Prostate gland (tissue), 2 donors: ENCODE measurements around the gene IQGAP3. TPM values are rescaled to one million over a fixed set of nuclear protein-coding genes. Genes with fewer than 3 reads are reported as not detected.

Source experiments
- DNase-seq: peaks from one replicate; pipeline ENCODE4 v3.0.0-alpha.2; 2019; ENCODE audit warnings: low spot score
- H3K27ac ChIP-seq, 2 donors: fragments of 200-600 bp; sonication (generic); 2 replicates each; pipeline ENCODE4 v1.5.1; 2017 to 2019
- H3K27me3 ChIP-seq: fragments of 200-600 bp; sonication (generic); replicated peaks from 2 replicates; pipeline ENCODE4 v1.5.1; 2019; ENCODE audit not compliant: insufficient read depth
- H3K36me3 ChIP-seq, 2 donors: fragments of 200-600 bp; sonication (generic); 1 replicate in 1 of 2; 2 replicates in 1 of 2; pipeline versions ENCODE4 v1.5.1 to v1.8.1; 2017 to 2019
- H3K4me1 ChIP-seq: fragments of 200-600 bp; sonication (generic); replicated peaks from 2 replicates; pipeline ENCODE4 v1.5.1; 2019
- H3K4me3 ChIP-seq, 2 donors: fragments of 200-600 bp; sonication (generic); 2 replicates each; pipeline ENCODE4 v1.5.1; 2017 to 2019
- H3K9me3 ChIP-seq: fragments of 200-600 bp; sonication (generic); 2 replicates; pipeline ENCODE4 v1.5.1; 2017
- POLR2A ChIP-seq: fragments of 450-650 bp; IDR thresholded peaks from one replicate; pipeline ENCODE4 v1.6.1; 2016; ENCODE audit warnings: antibody characterized with exemption, mild to moderate bottlenecking
- POLR2AphosphoS5 ChIP-seq: sonication (generic); formaldehyde crosslinking; IDR thresholded peaks from one replicate; pipeline ENCODE4 v1.6.1; 2017; ENCODE audit warnings: antibody characterized with exemption
- WGBS: methylation state at CpG from one replicate; pipeline ENCODE4 v1.1.5; 2018; 5-methylcytosine and 5-hydroxymethylcytosine counted together
- intact Hi-C: fragments of 100-400 bp; cut with DNase I; formaldehyde crosslinking; loops from one replicate; pipeline ENCODE4 v1.14.2; 2022
- total RNA-seq, 2 donors: library from RNA; depleted of rRNA; stranded (reverse); fragments of >200 nt; gene quantifications; one replicate each; pipeline ENCODE4 v1.1.0, GENCODE V29; 2016
- TF ChIP-seq, protein P1 (sequence below), 4 experiments: fragments of 200-600 bp in 2 of 4; fragments of 450-650 bp in 2 of 4; sonication (generic) in 2 of 4; IDR thresholded peaks; 1 replicate in 3 of 4; 2 replicates in 1 of 4; pipeline ENCODE4 v1.5.1; 2016 to 2019; ENCODE audit warnings: antibody characterized with exemption in 4 of 4, mild to moderate bottlenecking in 2 of 4, moderate library complexity in 2 of 4

IQGAP3 gene
- total RNA-seq, 2 donors from 2014 or later = 1.5 to 3.0 TPM

DNA sequence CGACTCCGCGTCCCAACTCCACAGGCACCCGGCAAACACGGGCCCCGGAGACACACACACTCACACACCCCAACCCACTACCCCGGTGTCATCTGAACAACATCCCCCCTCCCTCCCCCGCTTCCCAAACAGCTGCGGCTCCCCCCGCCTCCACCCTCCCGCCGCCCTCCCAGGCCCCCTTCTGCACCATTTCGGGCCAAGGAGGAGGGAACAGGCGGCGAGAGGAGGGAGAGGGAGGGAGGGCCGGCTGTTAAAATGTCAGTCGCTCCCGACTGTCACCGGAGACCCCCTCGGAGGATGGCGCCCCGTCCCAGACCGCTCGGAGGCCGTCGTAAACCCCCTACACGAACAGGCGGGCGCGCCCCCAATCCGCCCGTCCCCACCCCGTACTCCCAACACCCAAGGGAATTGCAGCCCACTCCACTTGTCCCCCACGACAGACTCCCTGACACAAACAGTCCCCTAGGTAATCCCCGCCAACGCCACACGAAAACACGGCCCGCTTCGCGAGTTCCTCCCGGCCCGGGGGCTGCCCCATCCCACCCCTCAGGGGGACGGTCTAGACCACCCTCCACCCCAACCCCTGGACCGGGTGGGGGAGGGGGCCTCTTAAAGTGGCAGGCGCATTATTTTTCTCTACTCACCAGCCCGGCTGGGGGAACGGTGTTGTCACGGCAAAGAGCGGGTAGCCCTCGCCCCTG lies 72.4 kb downstream of the IQGAP3 start:
- H3K27ac ChIP-seq = peak overlapping the region; percentile 99 to 100
- H3K9me3 ChIP-seq = no peaks in the 10 kb centered on the region
- no peak for DNase-seq
- H3K36me3 ChIP-seq = no peaks in the 10 kb centered on the region
- H3K27me3 ChIP-seq = no peaks in the 10 kb centered on the region
- intact Hi-C loops = loop anchor here (1.0 to 2.0 kb wide), 2 partner anchors 39 to 43 kb away; no protein-coding TSS in a partner anchor
- TF ChIP-seq POLR2AphosphoS5 (no peak), POLR2A (no peak)
- TF ChIP-seq, protein P1, sequence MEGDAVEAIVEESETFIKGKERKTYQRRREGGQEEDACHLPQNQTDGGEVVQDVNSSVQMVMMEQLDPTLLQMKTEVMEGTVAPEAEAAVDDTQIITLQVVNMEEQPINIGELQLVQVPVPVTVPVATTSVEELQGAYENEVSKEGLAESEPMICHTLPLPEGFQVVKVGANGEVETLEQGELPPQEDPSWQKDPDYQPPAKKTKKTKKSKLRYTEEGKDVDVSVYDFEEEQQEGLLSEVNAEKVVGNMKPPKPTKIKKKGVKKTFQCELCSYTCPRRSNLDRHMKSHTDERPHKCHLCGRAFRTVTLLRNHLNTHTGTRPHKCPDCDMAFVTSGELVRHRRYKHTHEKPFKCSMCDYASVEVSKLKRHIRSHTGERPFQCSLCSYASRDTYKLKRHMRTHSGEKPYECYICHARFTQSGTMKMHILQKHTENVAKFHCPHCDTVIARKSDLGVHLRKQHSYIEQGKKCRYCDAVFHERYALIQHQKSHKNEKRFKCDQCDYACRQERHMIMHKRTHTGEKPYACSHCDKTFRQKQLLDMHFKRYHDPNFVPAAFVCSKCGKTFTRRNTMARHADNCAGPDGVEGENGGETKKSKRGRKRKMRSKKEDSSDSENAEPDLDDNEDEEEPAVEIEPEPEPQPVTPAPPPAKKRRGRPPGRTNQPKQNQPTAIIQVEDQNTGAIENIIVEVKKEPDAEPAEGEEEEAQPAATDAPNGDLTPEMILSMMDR (IDR thresholded peaks at IDR 0.05) = no peak
- under 1% methylated on average over 41 of the region's 51 CpGs for WGBS
- H3K4me3 ChIP-seq = peak overlapping the region; percentile 87 to 88
- peaks cover 29% of the 10 kb centered on the region for H3K4me1 ChIP-seq

DNA sequence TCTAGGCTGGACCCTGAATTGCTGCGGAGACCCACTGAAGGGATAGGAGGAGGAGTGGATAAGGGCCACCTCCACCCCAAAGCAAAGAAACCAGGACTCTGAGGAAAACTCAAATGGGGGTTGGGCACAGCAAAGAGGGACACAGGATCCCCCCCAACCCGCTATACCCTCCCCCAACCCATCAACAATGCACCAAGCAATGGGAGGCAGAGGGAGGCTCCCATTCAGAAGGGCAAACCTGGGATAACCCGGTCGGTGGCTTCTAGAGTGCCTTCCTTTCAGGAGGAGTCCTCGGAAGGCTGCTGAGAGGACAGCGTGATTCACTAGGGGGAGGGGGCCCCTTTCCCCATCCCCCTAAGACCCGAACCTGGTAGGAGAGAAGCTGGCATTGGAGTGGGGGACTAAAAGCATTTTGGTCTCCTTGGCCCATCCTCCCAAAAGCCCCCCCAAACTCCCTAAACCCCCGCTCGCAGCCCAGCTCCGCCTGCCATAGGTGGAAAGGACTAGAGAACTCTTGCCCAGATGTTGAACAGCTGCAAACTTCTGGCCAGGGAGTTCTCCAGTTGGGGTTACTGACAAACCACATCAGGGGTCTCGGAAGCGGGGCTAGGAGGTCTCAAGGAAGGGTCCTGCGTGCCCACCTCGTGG lies 73.0 kb downstream of the IQGAP3 start:
- peaks cover 27% of the 10 kb centered on the region for H3K4me1 ChIP-seq
- no peak for TF ChIP-seq POLR2AphosphoS5
- no peaks in the 10 kb centered on the region for H3K27me3 ChIP-seq
- H3K9me3 ChIP-seq = no peaks in the 10 kb centered on the region
- DNase-seq = no peak
- WGBS = 3% methylated on average over 14 of the region's 14 CpGs
- H3K4me3 ChIP-seq = peak overlapping the region; percentile 87 to 88
- peak overlapping the region; percentile 99 to 100 for H3K27ac ChIP-seq
- intact Hi-C loops = no loop called here
- no peaks in the 10 kb centered on the region for H3K36me3 ChIP-seq

DNA sequence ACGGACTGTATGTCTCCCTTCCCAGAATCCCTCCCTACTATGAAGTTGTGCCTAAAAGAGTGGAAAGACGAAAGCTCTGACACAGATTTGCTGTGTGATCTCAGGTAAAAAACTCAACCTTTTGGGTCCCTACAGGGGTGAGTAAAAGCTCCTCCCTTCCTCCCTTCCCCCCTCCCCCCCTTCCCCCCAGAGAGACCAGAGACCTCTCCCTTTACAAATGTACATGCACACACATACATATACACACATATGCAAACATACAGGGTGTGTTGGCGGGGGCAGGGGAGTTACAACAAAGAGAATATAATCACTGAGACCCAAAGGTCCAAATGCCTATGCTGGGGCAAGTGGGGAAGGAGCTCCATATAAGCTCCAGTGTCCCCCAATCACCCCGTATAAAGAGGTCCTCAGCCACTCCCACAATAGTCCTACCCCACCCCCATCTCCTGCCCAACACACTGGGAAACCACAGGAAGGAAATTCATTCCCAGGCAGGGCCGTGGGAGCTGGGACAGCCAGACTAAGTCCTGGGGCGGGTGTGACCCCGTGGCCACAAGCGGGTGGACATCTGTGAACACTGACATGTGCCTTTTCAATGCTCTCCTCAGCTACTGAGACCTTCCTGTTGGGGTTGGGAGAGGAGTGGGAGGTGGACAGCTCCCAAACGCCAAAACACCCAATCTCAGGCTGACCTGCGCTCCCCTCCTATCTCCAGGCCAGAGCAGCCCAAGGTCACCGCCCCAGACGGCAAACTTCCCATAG lies 73.8 kb downstream of the IQGAP3 start:
- H3K4me3 ChIP-seq = peak overlapping the region; percentile 87 to 88
- intact Hi-C loops = no loop called here
- H3K27ac ChIP-seq = peak overlapping the region; percentile 99 to 100
- no peaks in the 10 kb centered on the region for H3K9me3 ChIP-seq
- peaks cover 31% of the 10 kb centered on the region for H3K4me1 ChIP-seq
- 24% methylated on average over 12 of the region's 12 CpGs for WGBS
- DNase-seq = no peak
- peak; percentile 54 for TF ChIP-seq POLR2A
- TF ChIP-seq, protein P1 (IDR thresholded peaks at IDR 0.05) = no peak
- peak; percentile 62 for TF ChIP-seq POLR2AphosphoS5
- H3K36me3 ChIP-seq = no peaks in the 10 kb centered on the region
- H3K27me3 ChIP-seq = no peaks in the 10 kb centered on the region

DNA sequence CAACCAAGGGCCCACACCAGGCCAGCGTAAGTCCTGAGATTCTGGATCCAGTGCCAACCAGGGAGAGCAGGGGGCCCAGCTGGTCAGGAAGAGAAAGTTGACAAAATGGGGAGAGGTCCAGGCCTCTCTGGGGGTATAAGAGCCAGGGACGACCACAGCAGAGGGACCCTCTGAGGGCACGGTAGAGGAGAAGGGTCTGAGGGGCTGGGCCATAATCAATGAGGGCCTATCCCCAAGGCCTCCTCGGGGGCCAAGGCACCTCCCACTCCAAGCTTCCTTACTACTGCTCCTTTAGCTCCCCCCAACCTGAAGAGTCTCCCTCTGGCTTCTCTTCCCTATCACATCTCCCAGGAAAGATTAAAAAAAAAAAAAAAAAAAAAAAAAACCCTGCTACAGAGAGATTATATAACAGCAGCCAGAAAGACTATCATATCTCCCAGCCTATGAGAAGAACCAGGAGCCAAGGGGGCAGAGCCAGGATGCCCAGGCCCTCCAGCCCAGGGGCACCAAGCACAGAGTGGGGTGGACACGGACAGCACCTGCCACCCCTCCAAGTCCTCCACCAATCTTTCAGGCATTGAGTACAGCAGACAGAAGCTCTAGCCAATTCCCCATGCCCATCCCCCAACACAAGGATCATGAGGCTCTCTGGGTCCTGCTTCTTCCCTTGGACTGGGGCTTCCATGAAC lies 74.5 kb downstream of the IQGAP3 start:
- H3K36me3 ChIP-seq = no peaks in the 10 kb centered on the region
- no peaks in the 10 kb centered on the region for H3K27me3 ChIP-seq
- H3K4me3 ChIP-seq = peak overlapping the region; percentile 87 to 88
- intact Hi-C loops = no loop called here
- peak overlapping the region; percentile 99 to 100 for H3K27ac ChIP-seq
- H3K9me3 ChIP-seq = no peaks in the 10 kb centered on the region
- DNase-seq = no peak
- no peak for TF ChIP-seq POLR2A
- TF ChIP-seq, protein P1 (IDR thresholded peaks at IDR 0.05) = no peak
- no peak for TF ChIP-seq POLR2AphosphoS5
- peaks cover 37% of the 10 kb centered on the region for H3K4me1 ChIP-seq
- 51% methylated on average over 5 of the region's 5 CpGs for WGBS
